Suprapubic skin (tissue), 4 donors: Measurements from ENCODE around the gene GNA15. TPM values are rescaled to one million over a fixed set of nuclear protein-coding genes. Genes with fewer than 3 reads are reported as not detected.

Experiments
- DNase-seq, 2 donors: peaks; one replicate each; pipeline ENCODE4 v3.0.0-alpha.2; 2019; ENCODE audit warnings: low spot score in 2 of 2
- H3K27ac ChIP-seq: fragments of 200-600 bp; sonication (generic); one replicate; pipeline ENCODE4 v1.5.1; 2019
- H3K27me3 ChIP-seq: fragments of 200-600 bp; sonication (generic); one replicate; pipeline ENCODE4 v1.5.1; 2019
- H3K36me3 ChIP-seq: fragments of 200-600 bp; sonication (generic); one replicate; pipeline ENCODE4 v1.5.1; 2019
- H3K4me1 ChIP-seq: fragments of 200-600 bp; sonication (generic); one replicate; pipeline ENCODE4 v1.5.1; 2019
- H3K4me3 ChIP-seq: fragments of 200-600 bp; sonication (generic); one replicate; pipeline ENCODE4 v1.5.1; 2019; ENCODE audit warnings: mild to moderate bottlenecking
- H3K9me3 ChIP-seq: fragments of 200-600 bp; sonication (generic); one replicate; pipeline ENCODE4 v1.5.1; 2019
- CTCF ChIP-seq, 2 donors: fragments of 200-600 bp in 1 of 2; fragments of 450-650 bp in 1 of 2; sonication (generic) in 1 of 2; IDR thresholded peaks; one replicate each; pipeline ENCODE4 v1.5.1; 2016 to 2019; ENCODE audit warnings: antibody characterized with exemption in 2 of 2, mild to moderate bottlenecking in 1 of 2, moderate library complexity in 1 of 2
- EP300 ChIP-seq: sonication (generic); formaldehyde crosslinking; IDR thresholded peaks from one replicate; pipeline ENCODE4 v1.6.1; 2017; ENCODE audit warnings: antibody characterized with exemption
- POLR2A ChIP-seq, 2 donors: fragments of 450-650 bp; IDR thresholded peaks; one replicate each; pipeline ENCODE4 v1.6.1; 2017; ENCODE audit warnings: antibody characterized with exemption in 2 of 2, mild to moderate bottlenecking in 2 of 2, moderate library complexity in 2 of 2
- POLR2AphosphoS5 ChIP-seq, 3 donors: sonication (generic); formaldehyde crosslinking; IDR thresholded peaks; one replicate each; pipeline ENCODE4 v1.6.1; 2017; ENCODE audit warnings: antibody characterized with exemption in 3 of 3
- WGBS: methylation state at CpG from one replicate; pipeline ENCODE4 v1.1.5; 2018; 5-methylcytosine and 5-hydroxymethylcytosine counted together
- total RNA-seq, 4 donors: library from RNA; depleted of rRNA; stranded (reverse); fragments of >200 nt; gene quantifications; one replicate each; pipeline ENCODE4 v1.1.0, GENCODE V29; 2016

The GNA15 gene
- total RNA-seq, 4 donors from 2014 or later, result 29.9 to 117 (median 85.0) TPM

GRCh38 chr19:3119693-3120380 lies 16.0 kb upstream of the GNA15 start:
- Histone ChIP-seq H3K36me3 (peaks cover 68% of the 10 kb centered on the region), H3K4me3 (no peak overlapping the region), H3K27me3 (no peaks in the 10 kb centered on the region), H3K4me1 (peaks cover 8% of the 10 kb centered on the region), H3K27ac (no peak overlapping the region), H3K9me3 (no peaks in the 10 kb centered on the region)
- TF ChIP-seq CTCF (IDR thresholded peaks at IDR 0.05), result no peak
- TF ChIP-seq POLR2A (IDR thresholded peaks at IDR 0.05), result no peak
- TF ChIP-seq EP300, result no peak
- TF ChIP-seq POLR2AphosphoS5 (IDR thresholded peaks at IDR 0.05), result no peak
- DNase-seq, result peak in 1 of 2 donors; percentile 57
- 90% methylated on average over 3 of the region's 26 CpGs for WGBS

GRCh38 chr19:3120611-3121276 lies 15.1 kb upstream of the GNA15 start:
- 92% methylated on average over 29 of the region's 38 CpGs for WGBS
- Histone ChIP-seq H3K4me3 (no peak overlapping the region), H3K27ac (no peak overlapping the region), H3K36me3 (peaks cover 64% of the 10 kb centered on the region), H3K9me3 (no peaks in the 10 kb centered on the region), H3K27me3 (no peaks in the 10 kb centered on the region), H3K4me1 (peaks cover 8% of the 10 kb centered on the region)
- TF ChIP-seq CTCF (IDR thresholded peaks at IDR 0.05) (no peak), POLR2A (IDR thresholded peaks at IDR 0.05) (no peak)
- peak in 1 of 2 donors; percentile 54 for DNase-seq

GRCh38 chr19:3121396-3121795 lies 14.4 kb upstream of the GNA15 start:
- Histone ChIP-seq H3K27me3 (no peaks in the 10 kb centered on the region), H3K4me1 (peaks cover 5% of the 10 kb centered on the region), H3K36me3 (peaks cover 61% of the 10 kb centered on the region), H3K4me3 (no peak overlapping the region), H3K9me3 (no peaks in the 10 kb centered on the region), H3K27ac (no peak overlapping the region)
- TF ChIP-seq CTCF (IDR thresholded peaks at IDR 0.05), result no peak
- WGBS, result 87% methylated on average over 22 of the region's 22 CpGs
- DNase-seq, result no peak

- Histone ChIP-seq H3K36me3 (peaks cover 57% of the 10 kb centered on the region), H3K4me3 (no peak overlapping the region), H3K9me3 (no peaks in the 10 kb centered on the region), H3K4me1 (no peaks in the 10 kb centered on the region), H3K27ac (no peak overlapping the region), H3K27me3 (no peaks in the 10 kb centered on the region)
- peak in 1 of 2 donors; percentile 44 for DNase-seq
- WGBS, result 94% methylated on average over 8 of the region's 40 CpGs
- no peak for TF ChIP-seq CTCF (IDR thresholded peaks at IDR 0.05)
- TF ChIP-seq EP300, result no peak
- TF ChIP-seq POLR2A (IDR thresholded peaks at IDR 0.05), result no peak
- TF ChIP-seq POLR2AphosphoS5 (IDR thresholded peaks at IDR 0.05), result no peak
Measured at GRCh38 chr19:3121821-3122511, 13.9 kb upstream of the GNA15 start.

GRCh38 chr19:3122512-3122870 lies 13.3 kb upstream of the GNA15 start:
- peaks cover 56% of the 10 kb centered on the region for H3K36me3 ChIP-seq
- no CpG with 5 or more reads among the region's 22 CpGs for WGBS
- peak in 1 of 2 donors; percentile 47 for DNase-seq

More at GRCh38 chr19:3122512-3122870, 13.3 kb upstream of the GNA15 start:
- TF ChIP-seq POLR2A (IDR thresholded peaks at IDR 0.05) (no peak), POLR2AphosphoS5 (IDR thresholded peaks at IDR 0.05) (no peak), EP300 (no peak), CTCF (IDR thresholded peaks at IDR 0.05) (no peak)
- no peaks in the 10 kb centered on the region for H3K27me3 ChIP-seq
- H3K27ac ChIP-seq, result no peak overlapping the region
- no peak overlapping the region for H3K4me3 ChIP-seq
- H3K9me3 ChIP-seq, result no peaks in the 10 kb centered on the region
- no peaks in the 10 kb centered on the region for H3K4me1 ChIP-seq
